Measurements from ENCODE around the gene RABGAP1L. TPM values are rescaled to one million over a fixed set of nuclear protein-coding genes. Genes with fewer than 3 reads are reported as not detected.

RABGAP1L gene
- total and polyA plus RNA-seq, 10 of the 15 experiments (the other 5 are each of a cell fraction or from before 2014, with no cell fraction given) = 5.8 to 194 (median 113) TPM

GRCh38 chr1:174194461-174194860, 35.1 kb downstream of the RABGAP1L start:
- 100% methylated on average over 6 of the region's 6 CpGs for WGBS (ENCODE audit: insufficient coverage, insufficient replicate concordance, low lambda C conversion rate, missing lambda C conversion rate)
- H3K79me2 ChIP-seq (ENCODE audit: control insufficient read depth, insufficient read depth, low read length) = peaks cover 52% of the 10 kb centered on the region
- no TSS peak for BruUV-seq (replicated peaks)

More at GRCh38 chr1:174194461-174194860, 35.1 kb downstream of the RABGAP1L start:
- H3K36me3 ChIP-seq (ENCODE audit: control insufficient read depth in 2 of 2, insufficient read depth in 2 of 2, low read length in 1 of 2) = peaks cover 0 to 3% of the 10 kb centered on the region in 2 experiments; a peak in 2 of 4 replicates
- no peak overlapping the region for H3K4me2 ChIP-seq (ENCODE audit: control insufficient read depth, insufficient read depth)
- H3K4me1 ChIP-seq (ENCODE audit: control insufficient read depth, insufficient read depth, low read length) = peaks cover 14% of the 10 kb centered on the region; the same call in 1 of the 2 replicates
- DNase-seq (ENCODE audit: low read depth, low spot score) (no peak), FAIRE-seq (no peak), ATAC-seq (no peak)
- ChIA-PET RAD21 (ENCODE audit: unreplicated experiment) (no interaction called here), POLR2A (no interaction called here), SMC1A (ENCODE audit: uncharacterized antibody, unreplicated experiment) (no interaction called here), CTCF (no interaction called here)
- no peaks in the 10 kb centered on the region for H3K27me3 ChIP-seq (replicated peaks in 1 of 2; ENCODE audit: control insufficient read depth in 2 of 2, insufficient read depth in 2 of 2, low read length in 1 of 2)
- no peak overlapping the region for H3K27ac ChIP-seq (ENCODE audit: control insufficient read depth, insufficient read depth)
- in situ Hi-C loops (cut with MboI) = no loop called here
- peaks cover 2% of the 10 kb centered on the region; the same call in 1 of the 3 replicates for H3K9me3 ChIP-seq (replicated peaks; ENCODE audit: control insufficient read depth, insufficient read depth, low read length)
- H3K4me3 ChIP-seq = no peak overlapping the region
- no peak for TF ChIP-seq NRF1 (conservative IDR thresholded peaks at IDR 0.05; ENCODE audit: low read depth, low read length)
- no peak for TF ChIP-seq DPF2 (IDR thresholded peaks at IDR 0.05)
- no peak for TF ChIP-seq CREM (IDR thresholded peaks at IDR 0.05; ENCODE audit: low read depth)
- TF ChIP-seq HSF1 (IDR thresholded peaks at IDR 0.05; ENCODE audit: low read depth, low read length) = no peak
- no peak for TF ChIP-seq LARP7 (IDR thresholded peaks at IDR 0.05)
- no peak for TF ChIP-seq RELA (IDR thresholded peaks at IDR 0.05; ENCODE audit: borderline replicate concordance, partially characterized antibody)
- TF ChIP-seq JUNB (IDR thresholded peaks at IDR 0.05) = no peak
- TF ChIP-seq SMARCA5 (IDR thresholded peaks at IDR 0.05) = no peak
- no peak for TF ChIP-seq SMC3 (IDR thresholded peaks at IDR 0.05; ENCODE audit: borderline replicate concordance, low read length)
- TF ChIP-seq BHLHE40 (IDR thresholded peaks at IDR 0.05; ENCODE audit: borderline replicate concordance in 1 of 2, low read depth in 2 of 2, low read length in 1 of 2) = no peak
- no peak for TF ChIP-seq SMAD1 (IDR thresholded peaks at IDR 0.05; ENCODE audit: low read depth, partially characterized antibody)
- TF ChIP-seq JUND (IDR thresholded peaks at IDR 0.05; ENCODE audit: low read depth, low read length) = no peak
- TF ChIP-seq USF2 (IDR thresholded peaks at IDR 0.05; ENCODE audit: borderline replicate concordance, low read depth, low read length) = no peak
- TF ChIP-seq POLR2A (IDR thresholded peaks at IDR 0.05; ENCODE audit: low read depth, low read length) = no peak
- no peaks in the 10 kb centered on the region for H4K20me1 ChIP-seq (ENCODE audit: control insufficient read depth, insufficient read depth)
- intact Hi-C loops (cut with micrococcal nuclease; ENCODE audit: unreplicated experiment) = no loop called here
- H3K9ac ChIP-seq (ENCODE audit: control insufficient read depth, insufficient read depth, low read length) = no peak overlapping the region
- H2AFZ ChIP-seq (ENCODE audit: control insufficient read depth, low read depth, low read length) = no peak overlapping the region

All from GM12878 (cell line).